ENCODE results near the gene NT5DC4. TPM values are rescaled to one million over a fixed set of nuclear protein-coding genes. Genes with fewer than 3 reads are reported as not detected.

The NT5DC4 gene
- total RNA-seq, 1 experiment from 2014 or later = 0.04 TPM

DNA sequence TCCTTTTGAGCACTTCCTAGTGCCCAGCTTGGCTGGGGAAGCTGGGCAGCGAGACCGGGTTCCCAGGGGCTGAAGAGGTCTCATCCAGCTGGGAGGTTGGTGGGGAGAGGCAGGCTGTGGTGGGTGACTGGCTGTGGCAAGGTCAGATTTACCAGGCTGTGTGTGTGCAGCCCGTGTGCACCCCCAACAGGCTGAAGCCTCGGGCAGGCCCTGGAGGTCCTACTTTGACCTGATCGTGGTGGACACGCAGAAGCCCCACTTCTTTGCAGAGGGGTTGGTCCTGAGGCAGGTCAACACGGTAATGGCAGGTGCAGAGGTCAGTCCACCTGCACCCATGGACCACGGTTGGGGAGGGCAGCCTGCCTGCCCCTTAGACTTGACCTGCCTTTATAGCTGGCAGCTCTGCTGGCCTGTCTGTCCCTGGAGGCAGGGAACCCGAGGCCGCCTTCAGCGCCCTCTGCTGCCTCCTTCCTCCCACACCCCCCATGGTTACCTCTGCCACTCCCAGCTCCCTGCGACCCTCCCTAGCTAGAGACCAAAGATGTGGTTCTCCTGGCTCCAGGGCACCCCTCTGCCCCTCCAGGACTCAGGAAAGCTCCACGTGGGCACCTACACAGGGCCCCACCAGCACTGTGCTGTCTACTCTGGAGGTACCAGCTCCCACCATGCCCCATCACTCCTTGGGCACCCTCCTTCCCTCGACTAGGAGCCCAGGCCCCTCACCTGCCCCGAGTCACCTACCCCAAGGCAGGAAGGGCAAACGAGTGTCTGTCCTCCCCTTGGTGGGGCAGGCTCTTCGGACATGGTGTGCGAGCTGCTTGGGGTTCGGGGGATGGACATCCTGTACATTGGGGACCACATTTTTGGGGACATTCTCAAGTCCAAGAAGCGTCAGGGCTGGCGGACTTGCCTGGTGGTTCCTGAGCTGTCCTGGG lies 4.0 kb downstream of the NT5DC4 start:
- Histone ChIP-seq H3K9me2 (replicated peaks; ENCODE audit: low read length) (no peaks in the 10 kb centered on the region), H4K20me1 (ENCODE audit: low read length) (no peaks in the 10 kb centered on the region), H3K4me1 (ENCODE audit: insufficient read depth, low read length) (peaks cover 16% of the 10 kb centered on the region), H3F3A (ENCODE audit: low read length, unreplicated experiment) (no peaks in the 10 kb centered on the region), H3K27me3 (ENCODE audit: low read length) (no peaks in the 10 kb centered on the region), H3K9me3 (ENCODE audit: low read length) (no peaks in the 10 kb centered on the region), H3K36me3 (ENCODE audit: low read depth, low read length) (no peaks in the 10 kb centered on the region), H3K4me3 (ENCODE audit: low read length) (no peak overlapping the region), H3K9ac (ENCODE audit: low read length) (peak overlapping the region; percentile 50; the same call in 1 of the 2 replicates), H2AFZ (ENCODE audit: low read length) (no peak overlapping the region), H3K79me2 (ENCODE audit: low read length) (no peaks in the 10 kb centered on the region), H3K4me2 (ENCODE audit: low read length) (no peak overlapping the region), H3K27ac (ENCODE audit: low read length) (peak overlapping the region; percentile 82)
- intact Hi-C loops (cut with micrococcal nuclease) = loop anchor here (5.0 kb wide), 3 partner anchors 33 to 83 kb away; no protein-coding TSS in a partner anchor
- ATAC-seq (peak; percentile 26; the same call in 1 of the 2 replicates), DNase-seq (peak; percentile 35)
- TF ChIP-seq EZH2phosphoT487 (IDR thresholded peaks at IDR 0.05; ENCODE audit: borderline replicate concordance, low read length) = no peak
- TF ChIP-seq, protein P1, sequence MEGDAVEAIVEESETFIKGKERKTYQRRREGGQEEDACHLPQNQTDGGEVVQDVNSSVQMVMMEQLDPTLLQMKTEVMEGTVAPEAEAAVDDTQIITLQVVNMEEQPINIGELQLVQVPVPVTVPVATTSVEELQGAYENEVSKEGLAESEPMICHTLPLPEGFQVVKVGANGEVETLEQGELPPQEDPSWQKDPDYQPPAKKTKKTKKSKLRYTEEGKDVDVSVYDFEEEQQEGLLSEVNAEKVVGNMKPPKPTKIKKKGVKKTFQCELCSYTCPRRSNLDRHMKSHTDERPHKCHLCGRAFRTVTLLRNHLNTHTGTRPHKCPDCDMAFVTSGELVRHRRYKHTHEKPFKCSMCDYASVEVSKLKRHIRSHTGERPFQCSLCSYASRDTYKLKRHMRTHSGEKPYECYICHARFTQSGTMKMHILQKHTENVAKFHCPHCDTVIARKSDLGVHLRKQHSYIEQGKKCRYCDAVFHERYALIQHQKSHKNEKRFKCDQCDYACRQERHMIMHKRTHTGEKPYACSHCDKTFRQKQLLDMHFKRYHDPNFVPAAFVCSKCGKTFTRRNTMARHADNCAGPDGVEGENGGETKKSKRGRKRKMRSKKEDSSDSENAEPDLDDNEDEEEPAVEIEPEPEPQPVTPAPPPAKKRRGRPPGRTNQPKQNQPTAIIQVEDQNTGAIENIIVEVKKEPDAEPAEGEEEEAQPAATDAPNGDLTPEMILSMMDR (conservative IDR thresholded peaks at IDR 0.05; ENCODE audit: low read depth, low read length) = peak; percentile 56
- CTCF ChIA-PET = interaction anchor here (1.1 kb wide), 2 partner anchors 12 to 234 kb away, joined by 3 read pairs; no protein-coding TSS in a partner anchor
- BruUV-seq (replicated peaks) = no TSS peak
- POLR2A ChIA-PET (ENCODE audit: unreplicated experiment) = interaction anchor here (0.6 to 1.0 kb wide), 2 partner anchors 32 to 77 kb away, joined by 3 to 4 read pairs; no protein-coding TSS in a partner anchor

DNA sequence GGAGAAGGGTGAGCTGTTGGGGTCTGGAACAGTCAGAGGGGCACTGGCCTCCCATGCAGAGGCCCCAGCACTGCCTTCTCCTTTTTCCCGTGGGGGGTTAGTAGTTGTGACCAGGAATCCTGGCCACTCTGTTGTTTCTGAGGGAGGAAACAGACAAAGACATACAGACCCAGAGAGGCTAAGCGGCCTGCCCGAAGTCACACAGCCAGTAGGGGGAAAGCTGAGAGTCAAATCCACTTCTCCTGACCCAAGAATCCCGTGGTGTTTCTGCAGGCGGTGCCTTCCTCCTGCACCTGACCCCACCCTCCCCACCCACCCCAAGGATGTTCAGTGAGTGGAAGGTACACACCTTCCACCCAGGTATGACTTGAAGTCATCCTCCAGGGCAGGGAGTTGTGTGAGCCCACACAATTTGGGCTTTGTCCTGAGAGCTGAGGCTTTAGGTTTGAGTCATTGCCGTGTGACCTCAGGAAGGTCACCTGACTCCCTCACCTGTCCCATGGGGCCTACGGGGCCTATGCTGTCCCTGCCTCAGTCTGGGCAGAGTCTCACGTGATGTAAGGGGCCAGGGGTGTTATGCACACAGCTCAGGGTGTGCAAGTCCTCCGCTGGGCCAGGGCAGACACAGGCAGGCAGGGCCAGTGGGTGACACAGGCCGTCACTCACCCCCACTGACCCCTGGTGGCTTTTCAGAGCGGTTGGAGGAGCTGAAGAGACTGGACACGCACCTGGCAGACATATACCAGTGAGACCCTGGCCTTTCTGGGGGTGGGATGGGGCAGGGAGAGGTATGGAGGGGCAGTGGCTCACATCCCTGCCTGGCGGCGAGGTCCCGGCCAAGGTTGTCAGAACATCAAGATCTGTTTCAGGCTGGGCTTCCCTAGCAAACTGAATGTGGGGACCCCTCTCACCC lies 5.0 kb downstream of the NT5DC4 start:
- Histone ChIP-seq H3K9ac (ENCODE audit: low read length) (peak overlapping the region; percentile 67), H2AFZ (ENCODE audit: low read length) (peak overlapping the region; percentile 74), H3K79me2 (ENCODE audit: low read length) (no peaks in the 10 kb centered on the region), H3K9me2 (replicated peaks; ENCODE audit: low read length) (no peaks in the 10 kb centered on the region), H3K4me1 (ENCODE audit: insufficient read depth, low read length) (peaks cover 16% of the 10 kb centered on the region), H3F3A (ENCODE audit: low read length, unreplicated experiment) (no peaks in the 10 kb centered on the region), H3K27me3 (ENCODE audit: low read length) (no peaks in the 10 kb centered on the region), H3K36me3 (ENCODE audit: low read depth, low read length) (no peaks in the 10 kb centered on the region), H3K27ac (ENCODE audit: low read length) (peak overlapping the region; percentile 82), H3K9me3 (ENCODE audit: low read length) (no peaks in the 10 kb centered on the region), H4K20me1 (ENCODE audit: low read length) (no peaks in the 10 kb centered on the region), H3K4me2 (ENCODE audit: low read length) (0 out of 2 replicates have a peak overlapping the region, but pooled peaks have one; percentile 27), H3K4me3 (ENCODE audit: low read length) (no peak overlapping the region)
- ATAC-seq (peak; percentile 18), DNase-seq (peak; percentile 70)
- TF ChIP-seq, protein P1 (conservative IDR thresholded peaks at IDR 0.05; ENCODE audit: low read depth, low read length) = no peak
- no peak for TF ChIP-seq EZH2phosphoT487 (IDR thresholded peaks at IDR 0.05; ENCODE audit: borderline replicate concordance, low read length)
- no peak for TF ChIP-seq EZH2 (IDR thresholded peaks at IDR 0.05; ENCODE audit: low read length, unreplicated experiment)
- ChIA-PET CTCF (interaction anchor here (1.0 to 1.8 kb wide), 10 partner anchors 13 to 233 kb away, joined by 3 to 8 read pairs (median 4); no protein-coding TSS in a partner anchor), POLR2A (ENCODE audit: unreplicated experiment) (interaction anchor here (1.0 kb wide), 1 partner anchor 33 kb away, joined by 3 read pairs; no protein-coding TSS in a partner anchor)
- intact Hi-C loops (cut with micrococcal nuclease) = loop anchor here (1.0 to 5.0 kb wide), 6 partner anchors 34 to 142 kb away; partner anchors contain the start of gene CHCHD5
- BruUV-seq (replicated peaks) = TSS peak; percentile 64

Data from PC-3 (cell line).